GM19351 (cell line): Measurements from ENCODE around the gene POM121L2.

Experiments
- ATAC-seq: cut with Tn5 transposase; IDR thresholded peaks from one replicate; pipeline ENCODE4 v1.9.1; 2021; ENCODE audit warnings: mild to moderate bottlenecking, moderate library complexity; ENCODE audit not compliant: unreplicated experiment

POM121L2 gene

DNA sequence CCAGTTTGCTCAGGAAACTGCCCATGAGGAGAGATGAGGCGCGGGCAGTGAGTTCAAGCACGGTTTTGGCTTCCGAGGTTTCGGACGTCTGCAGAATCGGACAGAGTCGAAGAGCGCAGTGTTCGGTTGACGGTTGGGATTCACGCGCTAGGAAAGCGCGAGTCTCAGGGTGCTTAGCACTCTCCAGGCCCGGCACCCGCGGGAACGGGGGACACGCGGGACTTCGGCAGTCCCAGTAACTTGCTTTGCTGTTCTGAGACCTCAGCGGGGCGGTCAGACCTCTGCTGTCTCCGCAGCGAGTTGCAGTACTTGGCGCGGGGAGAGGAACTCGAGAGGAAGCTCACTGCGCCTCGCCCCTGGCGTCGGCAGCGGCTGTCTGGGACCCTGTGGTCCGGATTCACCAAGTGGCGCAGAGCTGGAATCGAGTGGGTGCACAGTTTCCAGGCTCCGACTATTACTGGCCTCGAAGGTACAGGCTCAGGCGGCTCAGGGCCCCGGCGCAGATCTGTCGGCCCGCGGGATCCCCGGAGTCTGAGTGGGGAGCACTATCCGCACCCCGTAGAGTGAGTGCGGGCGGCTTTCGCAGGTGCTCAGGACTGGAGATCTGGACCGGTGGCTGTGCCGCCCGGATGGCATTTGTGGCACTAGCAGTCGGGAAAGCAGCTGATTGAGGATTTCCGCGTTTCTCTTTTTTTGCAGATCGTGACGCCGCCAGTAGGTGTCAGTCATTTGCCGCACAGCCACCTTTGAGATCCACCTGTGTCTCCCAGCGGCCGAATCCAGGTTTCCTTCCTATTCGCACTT is at the start of gene POM121L2:
POM121L2 (minus strand) TSS at position 128 of the 804 bp plus-strand sequence; CDS start at position 25, 103 bp downstream.
- ATAC-seq, result peak; percentile 79

DNA sequence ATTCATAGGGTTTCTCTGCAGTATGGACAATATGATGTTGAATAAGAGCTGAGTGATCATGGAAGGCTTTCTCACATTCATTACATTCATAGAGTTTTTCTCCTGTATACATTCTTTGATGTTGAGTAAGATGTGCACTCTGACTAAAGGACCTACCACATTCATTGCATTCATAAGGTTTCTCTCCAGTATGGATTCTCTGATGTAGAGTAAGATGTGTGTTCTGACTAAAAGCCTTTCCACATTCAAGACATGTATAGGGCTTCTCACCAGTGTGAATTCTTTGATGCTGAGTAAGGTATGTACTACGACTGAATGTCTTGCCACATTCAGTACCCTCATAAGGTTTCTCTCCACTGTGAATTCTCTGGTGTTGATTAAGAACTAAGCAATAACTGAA is 47.2 kb upstream of the POM121L2 start:
- ATAC-seq, result no peak

DNA sequence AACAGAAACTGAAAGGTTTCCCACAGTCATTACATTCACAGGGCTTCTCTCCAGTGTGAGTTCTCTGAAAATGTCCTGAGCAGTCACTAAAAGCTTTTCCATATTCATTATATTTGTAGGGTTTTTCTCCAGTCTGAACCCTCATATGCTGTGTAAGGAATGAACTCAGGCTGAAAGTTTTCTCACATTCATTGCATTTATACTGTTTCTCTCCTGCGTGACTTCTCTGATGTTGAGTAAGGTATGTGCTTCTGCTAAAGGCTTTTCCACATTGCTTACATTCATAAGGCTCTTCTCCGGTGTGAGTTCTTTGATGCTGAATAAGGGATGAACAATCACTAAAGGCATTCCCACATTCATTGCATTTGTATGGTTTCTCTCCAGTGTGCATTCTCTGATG is 46.7 kb upstream of the POM121L2 start:
- no peak for ATAC-seq

GRCh38 chr6:27352850-27353249 is 40.8 kb upstream of the POM121L2 start:
- no peak for ATAC-seq

- ATAC-seq, result no peak
Observed at GRCh38 chr6:27334141-27334540, 22.1 kb upstream of the POM121L2 start.

DNA sequence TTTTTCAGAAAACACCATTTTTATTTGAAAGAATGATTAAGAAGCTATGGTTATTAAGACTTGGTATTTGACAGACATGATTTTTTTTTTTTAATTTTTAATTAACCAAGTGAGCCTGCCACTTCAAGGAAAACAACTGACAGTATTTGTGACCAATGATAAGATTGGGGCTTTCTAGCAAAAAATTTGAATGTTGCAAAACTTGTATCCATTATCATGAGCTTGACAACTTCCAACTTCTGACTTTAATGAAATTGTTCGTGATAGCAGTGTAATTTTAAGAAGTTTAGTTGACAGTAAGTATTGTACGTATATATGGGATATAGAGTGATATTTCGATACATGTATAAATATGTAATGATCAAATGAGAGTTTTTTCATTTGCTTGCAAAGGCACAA is 21.6 kb upstream of the POM121L2 start:
- ATAC-seq, result no peak

- peak; percentile 68 for ATAC-seq
Observed at GRCh38 chr6:27332692-27333641, 20.9 kb upstream of the POM121L2 start.

GRCh38 chr6:27327023-27327738 is 15.1 kb upstream of the POM121L2 start:
- no peak for ATAC-seq

DNA sequence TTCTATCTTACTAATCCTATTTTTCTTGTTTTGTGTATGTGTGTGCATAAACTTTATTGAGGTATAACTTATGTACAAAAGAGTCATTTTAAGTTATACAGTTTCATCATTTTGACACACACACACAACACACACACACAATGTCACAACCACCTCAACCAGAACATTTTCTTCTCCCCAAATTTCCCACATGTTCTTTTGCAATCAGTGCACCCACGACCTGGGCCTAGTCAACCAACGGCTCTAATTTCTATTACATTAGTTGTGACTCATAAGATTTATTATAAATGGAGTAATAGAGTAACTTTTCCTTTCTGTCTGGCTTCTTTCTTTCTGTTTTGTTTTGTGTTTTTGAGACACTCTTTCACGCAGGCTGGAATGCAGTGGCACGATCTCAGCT is 9.8 kb upstream of the POM121L2 start:
- no peak for ATAC-seq

DNA sequence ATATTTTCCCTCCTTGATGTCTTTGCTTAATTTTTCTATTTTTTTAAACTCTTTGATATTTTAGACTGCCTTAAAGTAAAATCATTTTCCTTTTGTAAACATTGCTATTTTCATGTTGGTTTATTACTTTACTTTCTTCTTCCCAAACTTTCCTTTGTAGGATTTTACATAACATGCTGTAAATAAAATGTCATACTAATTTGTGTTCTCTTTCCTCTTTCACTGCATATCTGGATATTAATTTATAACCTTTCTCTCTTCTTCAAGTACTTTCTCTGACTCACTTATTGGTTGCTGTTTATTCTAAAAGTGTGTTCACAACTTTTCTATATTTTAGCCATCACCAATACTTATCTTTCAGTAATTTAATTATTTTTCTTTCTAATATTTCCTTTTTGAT is 9.3 kb upstream of the POM121L2 start:
- ATAC-seq, result no peak

DNA sequence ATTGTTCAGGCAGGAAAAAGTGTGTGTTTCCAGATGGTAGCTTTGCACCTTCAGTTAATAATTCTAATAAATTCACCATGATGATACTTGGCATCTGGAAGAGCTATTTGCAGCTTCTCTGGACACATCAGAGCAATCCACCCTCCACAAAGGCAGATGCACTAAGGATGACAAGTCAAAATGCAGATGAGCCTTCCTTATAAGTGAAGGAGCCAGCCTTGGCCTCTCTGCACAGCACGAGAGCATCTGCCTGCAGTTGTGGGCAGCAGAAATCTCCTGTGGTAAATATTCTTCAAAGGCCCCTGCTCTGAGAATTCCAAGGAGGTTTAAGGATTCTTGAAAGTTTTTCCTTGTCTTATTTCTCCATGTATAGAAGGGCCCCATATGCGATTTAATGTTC is 6.9 kb upstream of the POM121L2 start:
- ATAC-seq, result no peak

DNA sequence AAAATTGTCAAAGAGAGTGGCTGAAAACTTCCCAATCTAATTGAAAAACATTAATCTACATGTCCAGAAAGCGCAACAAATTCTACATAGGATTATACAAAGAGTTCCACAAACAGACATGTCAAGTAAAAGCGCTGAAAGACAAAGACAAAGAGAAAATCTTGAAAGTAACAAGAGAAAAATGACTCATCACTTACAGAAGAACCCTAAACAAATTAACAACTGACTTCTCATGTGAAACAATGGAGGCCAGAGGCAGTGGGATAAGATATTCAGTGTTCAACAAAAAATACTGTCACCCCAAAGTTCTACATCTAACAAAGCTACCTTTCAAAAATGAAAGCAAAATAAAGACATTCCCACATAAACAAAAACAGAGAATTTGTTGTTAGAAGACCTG is 2.0 kb upstream of the POM121L2 start:
- ATAC-seq, result no peak

- peak; percentile 58 for ATAC-seq
Observed at GRCh38 chr6:27312950-27313271, 838 bp upstream of the POM121L2 start.

DNA sequence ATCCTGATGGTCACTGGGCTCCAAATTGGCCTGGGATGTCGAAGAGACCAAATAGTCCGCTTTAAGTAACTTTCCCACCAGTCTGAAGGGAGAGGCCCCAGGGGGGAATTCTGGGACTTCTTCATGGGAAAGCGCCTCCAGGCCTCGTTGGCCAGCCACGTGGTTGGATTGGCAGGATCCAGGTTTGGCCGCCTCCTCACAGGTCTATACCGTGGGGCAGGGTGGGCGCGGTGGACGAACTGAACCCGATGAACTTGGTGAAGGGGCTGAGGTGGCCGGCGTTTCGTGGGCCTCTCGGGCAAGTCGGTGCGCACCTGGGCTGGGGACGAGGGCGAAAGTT is 297 bp downstream of the POM121L2 start:
- ATAC-seq, result no peak

GRCh38 chr6:27303613-27304272 is 8.3 kb downstream of the POM121L2 start:
- no peak for ATAC-seq

GRCh38 chr6:27297857-27298730 is 14.0 kb downstream of the POM121L2 start:
- no peak for ATAC-seq

GRCh38 chr6:27297484-27297856 is 14.6 kb downstream of the POM121L2 start:
- ATAC-seq, result no peak

GRCh38 chr6:27296106-27296783 is 15.8 kb downstream of the POM121L2 start:
- no peak for ATAC-seq

DNA sequence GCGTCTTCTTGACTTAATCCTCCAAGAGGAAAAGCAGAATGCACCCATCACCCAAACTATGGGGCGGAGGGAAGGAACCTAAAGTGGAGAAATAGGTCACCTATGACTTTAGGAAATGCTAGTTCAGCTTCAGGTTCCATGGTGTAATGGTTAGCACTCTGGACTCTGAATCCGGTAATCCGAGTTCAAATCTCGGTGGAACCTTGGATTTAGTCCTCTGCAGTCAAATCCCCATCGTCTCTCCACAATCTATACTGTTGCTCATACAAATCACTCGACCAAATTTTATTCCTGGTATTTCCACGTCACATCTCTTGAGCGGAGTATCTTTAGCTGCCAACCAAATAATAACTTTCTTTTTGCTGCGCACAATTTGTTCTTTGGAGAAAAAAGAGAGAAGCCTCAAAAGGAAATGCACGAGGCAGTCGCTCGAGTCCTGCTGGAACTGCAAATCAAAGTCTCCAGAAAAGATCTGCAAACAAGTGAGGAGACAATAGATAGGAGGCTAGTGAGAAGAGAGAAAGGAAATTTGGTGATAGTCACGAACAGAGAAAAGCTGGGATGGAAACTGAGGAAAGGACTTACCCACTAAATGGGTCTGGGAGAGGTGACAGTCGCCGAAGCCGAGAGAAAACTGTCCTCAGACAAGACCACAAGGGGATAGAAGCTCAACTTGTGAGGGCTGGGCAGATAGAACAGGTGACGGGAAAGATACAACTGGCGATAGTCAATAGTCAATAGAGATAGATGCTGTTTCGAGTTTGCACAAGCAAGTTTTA is 16.6 kb downstream of the POM121L2 start:
- ATAC-seq, result no peak
